Left ventricle myocardium inferior (tissue), 1 donor: Measurements from ENCODE around the gene PC. TPM values are rescaled to one million over a fixed set of nuclear protein-coding genes. Genes with fewer than 3 reads are reported as not detected.

Experiments used
- DNase-seq: peaks from one replicate; pipeline ENCODE4 v3.0.0-alpha.2; 2020
- H3K27ac ChIP-seq: fragments of 200-600 bp; replicated peaks from 2 replicates; pipeline ENCODE4 v1.8.0; 2021
- H3K27me3 ChIP-seq: fragments of 200-600 bp; 2 replicates; pipeline ENCODE4 v1.8.0; 2021; ENCODE audit warnings: low read depth
- H3K36me3 ChIP-seq: fragments of 200-600 bp; 2 replicates; pipeline ENCODE4 v1.8.0; 2021
- H3K4me1 ChIP-seq: fragments of 200-600 bp; 2 replicates; pipeline ENCODE4 v1.8.0; 2021
- H3K4me3 ChIP-seq: fragments of 200-600 bp; 2 replicates; pipeline ENCODE4 v1.8.0; 2021; ENCODE audit warnings: mild to moderate bottlenecking, moderate library complexity
- H3K9me3 ChIP-seq: fragments of 200-600 bp; replicated peaks from 2 replicates; pipeline ENCODE4 v1.8.0; 2021
- intact Hi-C: fragments of 100-400 bp; cut with micrococcal nuclease; formaldehyde crosslinking; loops from one replicate; pipeline ENCODE4 v1.11.0; 2022
- total RNA-seq: library from RNA; stranded (reverse); fragmentation: NEBNext Ultra II Directional; extraction: Animal tissue kit (Norgen Biotek cat#: 25700); gene quantifications from one replicate; pipeline ENCODE4 v1.2.1, GENCODE V29; 2021
- TF ChIP-seq, protein P1 (sequence below): fragments of 200-600 bp; IDR thresholded peaks from 2 replicates; pipeline ENCODE4 v1.8.0; 2021; ENCODE audit warnings: antibody characterized with exemption, mild to moderate bottlenecking, borderline replicate concordance
- donor health status: DM: no; HTN: yes; CAD: no; lungs with severe emphysema.

PC gene
- total RNA-seq, 1 donor from 2014 or later: 10.3 TPM

DNA sequence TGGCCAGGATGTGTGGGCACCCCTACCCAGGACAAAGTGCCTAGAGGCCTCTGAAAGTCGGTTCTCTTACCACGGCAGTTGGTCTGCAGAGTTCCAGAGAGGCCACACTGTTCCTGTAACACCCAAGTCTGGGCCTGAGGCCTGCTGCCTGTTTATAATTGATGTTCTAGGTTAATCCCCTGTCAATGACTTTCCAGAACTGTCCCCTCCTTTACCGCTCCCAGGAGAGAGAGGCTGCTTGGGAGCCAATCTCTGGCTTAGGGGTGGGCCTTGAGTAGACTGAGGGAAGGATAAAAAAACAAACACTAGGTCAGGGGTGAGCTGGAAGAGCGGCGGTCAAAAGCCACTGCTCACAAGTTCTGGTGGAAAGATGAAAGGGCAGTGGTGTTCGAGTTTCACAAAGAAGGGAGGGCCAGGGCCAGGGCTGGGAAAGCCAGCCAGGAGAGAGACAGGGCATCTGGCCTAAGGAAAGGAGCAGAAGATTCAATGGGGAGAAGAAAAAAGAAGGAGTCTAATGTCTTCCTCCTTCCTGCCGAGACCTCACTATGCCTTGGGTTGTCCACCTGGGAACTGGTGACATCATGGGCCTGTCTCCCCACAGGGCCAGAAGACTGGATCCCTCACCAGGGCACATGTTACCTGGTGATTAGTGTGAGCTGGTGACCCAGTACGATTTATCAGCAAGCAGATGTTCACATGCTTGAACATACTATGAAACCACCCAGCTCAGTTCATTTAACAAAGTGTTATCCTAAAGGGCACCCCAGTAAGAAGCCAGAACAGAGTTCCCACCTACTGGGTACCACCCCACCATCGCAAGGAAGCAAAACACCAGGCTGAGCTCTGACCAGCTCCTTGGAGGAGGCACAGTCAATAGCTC, 50.2 kb downstream of the PC start:
- H3K27me3 ChIP-seq: no peaks in the 10 kb centered on the region
- peaks cover 14% of the 10 kb centered on the region for H3K4me1 ChIP-seq
- no peaks in the 10 kb centered on the region for H3K36me3 ChIP-seq
- DNase-seq: no peak
- H3K27ac ChIP-seq: peak overlapping the region; percentile 12
- TF ChIP-seq, protein P1, sequence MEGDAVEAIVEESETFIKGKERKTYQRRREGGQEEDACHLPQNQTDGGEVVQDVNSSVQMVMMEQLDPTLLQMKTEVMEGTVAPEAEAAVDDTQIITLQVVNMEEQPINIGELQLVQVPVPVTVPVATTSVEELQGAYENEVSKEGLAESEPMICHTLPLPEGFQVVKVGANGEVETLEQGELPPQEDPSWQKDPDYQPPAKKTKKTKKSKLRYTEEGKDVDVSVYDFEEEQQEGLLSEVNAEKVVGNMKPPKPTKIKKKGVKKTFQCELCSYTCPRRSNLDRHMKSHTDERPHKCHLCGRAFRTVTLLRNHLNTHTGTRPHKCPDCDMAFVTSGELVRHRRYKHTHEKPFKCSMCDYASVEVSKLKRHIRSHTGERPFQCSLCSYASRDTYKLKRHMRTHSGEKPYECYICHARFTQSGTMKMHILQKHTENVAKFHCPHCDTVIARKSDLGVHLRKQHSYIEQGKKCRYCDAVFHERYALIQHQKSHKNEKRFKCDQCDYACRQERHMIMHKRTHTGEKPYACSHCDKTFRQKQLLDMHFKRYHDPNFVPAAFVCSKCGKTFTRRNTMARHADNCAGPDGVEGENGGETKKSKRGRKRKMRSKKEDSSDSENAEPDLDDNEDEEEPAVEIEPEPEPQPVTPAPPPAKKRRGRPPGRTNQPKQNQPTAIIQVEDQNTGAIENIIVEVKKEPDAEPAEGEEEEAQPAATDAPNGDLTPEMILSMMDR: no peak
- no peak overlapping the region for H3K4me3 ChIP-seq
- intact Hi-C loops: no loop called here
- H3K9me3 ChIP-seq: no peaks in the 10 kb centered on the region

DNA sequence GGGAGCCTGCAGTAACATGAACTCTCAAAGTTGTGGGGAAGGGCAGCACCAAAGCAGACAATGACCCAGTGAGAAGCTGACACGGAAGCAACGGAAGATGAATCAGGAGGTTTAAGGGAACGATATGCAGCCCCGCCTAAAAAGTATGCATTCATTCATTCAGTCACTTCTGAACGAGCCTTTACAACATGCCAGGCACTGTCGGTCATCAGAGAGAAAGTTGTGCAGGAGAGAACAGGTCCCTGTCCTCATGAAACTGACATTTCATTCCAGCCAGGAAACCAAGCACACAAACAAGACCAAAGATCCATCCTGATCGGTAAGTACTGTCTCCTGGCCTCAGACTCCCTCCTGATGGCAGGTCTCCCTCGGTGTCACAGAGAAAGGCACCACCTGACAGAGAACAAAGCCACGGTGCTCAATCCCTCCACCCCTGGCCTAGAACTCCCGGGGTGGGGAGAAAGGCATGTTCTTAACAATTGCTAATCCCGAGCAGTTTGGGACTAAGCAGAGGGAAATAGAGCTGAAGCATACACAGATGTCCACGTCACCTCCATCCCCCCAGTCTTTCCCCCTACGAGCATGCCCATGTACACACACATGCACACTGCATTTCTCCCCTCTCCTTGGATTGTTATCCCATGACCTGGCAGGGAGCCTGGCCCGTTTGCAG, 52.0 kb downstream of the PC start:
- DNase-seq: no peak
- H3K4me3 ChIP-seq: no peak overlapping the region
- peaks cover 14% of the 10 kb centered on the region for H3K4me1 ChIP-seq
- TF ChIP-seq, protein P1: no peak
- no peaks in the 10 kb centered on the region for H3K9me3 ChIP-seq
- H3K27ac ChIP-seq: no peak overlapping the region
- H3K27me3 ChIP-seq: no peaks in the 10 kb centered on the region
- no peaks in the 10 kb centered on the region for H3K36me3 ChIP-seq
- intact Hi-C loops: no loop called here

DNA sequence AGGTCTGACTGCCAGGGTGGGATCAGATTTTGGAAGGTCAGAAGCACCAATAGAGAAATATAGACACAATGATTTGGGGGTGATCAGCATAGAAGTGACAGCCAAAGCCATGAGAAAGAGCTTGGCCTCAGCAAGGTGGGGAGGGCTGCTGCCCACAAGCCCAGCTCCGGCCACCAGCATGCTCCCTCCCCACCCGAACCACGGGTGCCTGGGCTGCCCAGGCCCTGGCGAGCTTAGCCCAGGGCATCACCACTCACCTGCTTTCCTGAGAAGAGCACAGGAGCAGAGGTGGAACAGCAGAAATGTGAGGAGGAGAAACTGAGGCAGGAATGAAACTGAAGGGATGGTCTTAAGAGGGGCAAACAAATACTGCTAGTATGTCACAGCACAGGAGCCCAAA, 52.6 kb downstream of the PC start:
- Histone ChIP-seq H3K27me3 (no peaks in the 10 kb centered on the region), H3K9me3 (no peaks in the 10 kb centered on the region), H3K4me3 (no peak overlapping the region), H3K4me1 (peaks cover 14% of the 10 kb centered on the region), H3K27ac (no peak overlapping the region), H3K36me3 (no peaks in the 10 kb centered on the region)
- no peak for DNase-seq
- TF ChIP-seq, protein P1: no peak
- intact Hi-C loops: no loop called here

DNA sequence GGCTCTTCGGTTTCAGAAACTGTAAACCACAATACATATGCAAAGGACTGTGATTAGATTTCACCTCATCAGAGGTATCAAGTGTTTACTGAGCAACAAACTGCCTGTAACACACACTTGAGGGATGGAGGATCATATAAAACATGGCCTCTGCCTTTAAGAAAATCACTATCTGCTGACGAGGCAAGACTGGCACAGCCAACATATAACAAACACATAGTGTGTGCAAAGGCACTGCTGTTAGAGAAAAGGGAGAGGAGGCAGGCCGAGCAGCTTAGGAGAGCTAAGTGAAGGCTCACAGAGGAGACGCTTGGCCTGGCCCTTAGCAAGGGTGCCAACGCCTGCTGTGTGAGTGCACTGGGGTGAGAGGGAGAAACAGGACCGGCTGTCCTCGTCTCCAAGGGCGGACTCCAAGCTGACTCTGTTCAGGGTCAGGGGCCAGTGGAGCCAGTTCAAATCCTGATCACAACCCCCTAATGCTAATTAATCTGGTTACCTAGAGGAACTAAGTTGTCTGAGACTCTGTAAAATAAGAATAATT, 53.1 kb downstream of the PC start:
- Histone ChIP-seq H3K4me1 (peaks cover 14% of the 10 kb centered on the region), H3K9me3 (no peaks in the 10 kb centered on the region), H3K27ac (no peak overlapping the region), H3K4me3 (no peak overlapping the region), H3K36me3 (no peaks in the 10 kb centered on the region), H3K27me3 (no peaks in the 10 kb centered on the region)
- intact Hi-C loops: no loop called here
- no peak for DNase-seq
- TF ChIP-seq, protein P1: no peak

DNA sequence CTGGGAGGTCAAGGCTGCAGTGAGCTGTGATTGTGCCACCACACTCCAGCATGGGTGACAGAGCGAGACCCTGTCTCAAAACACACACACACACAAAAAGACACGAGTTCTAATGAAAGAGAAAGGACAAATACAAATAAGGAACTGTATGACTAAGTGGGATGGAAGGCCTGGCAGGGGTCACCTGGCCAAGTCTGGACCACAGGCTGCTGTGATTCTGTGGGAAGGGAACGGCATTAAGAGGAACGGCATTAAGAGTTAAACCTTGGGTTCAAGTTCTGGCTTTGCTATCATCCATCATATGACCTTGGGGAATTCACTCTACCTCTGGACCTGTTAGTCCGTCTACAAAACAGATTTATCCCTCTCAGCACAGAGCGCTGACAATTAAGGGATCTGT, 53.6 kb downstream of the PC start:
- no peak for DNase-seq
- Histone ChIP-seq H3K9me3 (no peaks in the 10 kb centered on the region), H3K4me1 (peaks cover 14% of the 10 kb centered on the region), H3K27ac (no peak overlapping the region), H3K27me3 (no peaks in the 10 kb centered on the region), H3K4me3 (no peak overlapping the region), H3K36me3 (no peaks in the 10 kb centered on the region)
- intact Hi-C loops: no loop called here
- TF ChIP-seq, protein P1: no peak
